Fibroblast of mammary gland (primary cell): ENCODE data around the gene DTNA.

Source experiments
- DNase-seq: peaks from one replicate; pipeline ENCODE4 v3.0.0-alpha.2; 2010; ENCODE audit warnings: low read depth
- H3K4me3 ChIP-seq: 2 replicates; pipeline ENCODE4 v1.5.1; 2011; ENCODE audit warnings: low read depth, mild to moderate bottlenecking, low read length, moderate library complexity; ENCODE audit not compliant: control insufficient read depth
- CTCF ChIP-seq: conservative IDR thresholded peaks from 2 replicates; pipeline ENCODE4 v1.5.1; 2011; ENCODE audit warnings: low read depth, low read length, inconsistent platforms; ENCODE audit not compliant: control insufficient read depth, insufficient read depth

Gene DTNA

DNA sequence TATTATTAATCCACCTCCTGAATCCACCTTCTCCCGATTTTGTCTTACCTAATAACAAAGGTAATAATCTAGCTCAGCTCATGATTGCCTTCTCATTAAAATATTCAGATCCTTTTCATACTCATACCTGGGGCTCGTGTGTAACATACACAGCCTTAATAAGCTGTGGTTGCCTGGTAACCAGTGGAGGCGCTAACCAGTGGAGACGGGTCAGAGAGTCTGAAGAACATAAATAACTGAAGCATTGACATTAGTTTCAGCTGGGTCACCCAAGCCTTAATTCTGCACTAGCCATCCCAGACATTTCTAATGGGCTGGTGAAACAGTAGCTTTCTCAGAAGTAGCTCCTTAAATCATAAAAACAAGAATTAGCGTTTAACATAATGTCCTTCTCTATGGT lies 14.8 kb upstream of the DTNA start:
- no peak overlapping the region for H3K4me3 ChIP-seq
- no peak for TF ChIP-seq CTCF
- DNase-seq, result no peak

GRCh38 chr18:34696671-34697070 lies 13.4 kb upstream of the DTNA start:
- no peak for DNase-seq
- no peak for TF ChIP-seq CTCF
- no peak overlapping the region for H3K4me3 ChIP-seq

DNA sequence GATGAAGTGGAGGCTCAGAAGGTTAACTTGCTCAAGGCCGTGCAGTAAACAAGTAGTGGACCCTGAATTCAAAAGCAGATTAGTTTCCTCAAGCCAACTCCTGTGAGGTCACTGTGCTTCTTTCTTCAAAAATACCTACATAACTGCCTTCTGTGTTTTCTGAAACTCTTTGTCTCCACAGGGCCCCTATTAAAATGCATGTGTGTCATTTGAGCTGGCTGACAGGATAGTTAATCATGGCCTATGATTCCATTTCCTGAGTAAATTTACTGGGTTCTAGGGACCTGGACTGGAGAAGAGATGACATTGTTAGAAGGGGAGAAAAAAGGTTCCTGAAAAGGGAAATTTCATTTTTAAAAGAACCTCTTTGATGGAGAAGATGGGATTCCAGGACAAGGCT lies 12.9 kb upstream of the DTNA start:
- TF ChIP-seq CTCF, result no peak
- no peak for DNase-seq
- H3K4me3 ChIP-seq, result no peak overlapping the region

DNA sequence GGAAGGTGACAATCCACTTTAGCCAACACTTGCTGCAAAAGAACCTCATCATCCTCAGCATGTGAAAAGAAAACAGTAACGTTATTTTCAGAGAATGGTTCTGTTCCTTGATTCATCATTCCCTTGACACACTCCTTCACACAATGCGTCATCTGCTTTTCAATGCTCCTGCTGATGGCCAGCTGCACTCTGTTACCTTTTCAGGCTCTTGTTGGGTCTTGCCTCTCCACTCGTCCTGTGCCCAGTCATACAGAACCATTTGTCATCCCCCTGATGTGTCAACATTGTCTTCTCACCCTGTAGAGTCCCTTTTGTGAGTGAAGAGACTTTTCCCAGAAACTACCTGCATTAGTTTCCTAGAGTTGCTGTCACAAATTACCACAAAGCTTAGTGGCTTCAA lies 12.2 kb upstream of the DTNA start:
- no peak for DNase-seq
- no peak for TF ChIP-seq CTCF
- no peak overlapping the region for H3K4me3 ChIP-seq

DNA sequence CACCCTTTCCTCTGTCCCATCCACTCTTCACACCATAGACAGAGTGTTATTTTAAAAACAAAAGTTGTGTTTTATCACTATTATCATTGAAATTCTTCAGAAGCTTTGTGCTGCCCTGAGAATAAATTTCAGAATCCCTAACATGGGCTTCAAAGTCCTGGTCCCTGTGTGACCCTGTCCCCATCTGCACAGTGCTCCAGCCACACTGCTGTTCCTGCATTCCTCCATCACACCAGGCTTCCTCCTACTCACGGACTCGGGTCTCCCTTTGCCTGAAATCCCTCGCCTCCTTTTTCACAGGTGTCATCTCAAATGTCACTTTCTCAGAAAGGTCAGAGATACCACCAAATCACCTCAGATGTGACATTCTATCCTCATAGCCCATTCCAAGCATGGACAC lies 8.2 kb upstream of the DTNA start:
- TF ChIP-seq CTCF, result no peak

GRCh38 chr18:34702814-34703213 lies 7.3 kb upstream of the DTNA start:
- TF ChIP-seq CTCF, result no peak
- H3K4me3 ChIP-seq, result no peak overlapping the region

More for the DNA sequence above, 8.2 kb upstream of the DTNA start:
- no peak for DNase-seq
- H3K4me3 ChIP-seq, result no peak overlapping the region

DNA sequence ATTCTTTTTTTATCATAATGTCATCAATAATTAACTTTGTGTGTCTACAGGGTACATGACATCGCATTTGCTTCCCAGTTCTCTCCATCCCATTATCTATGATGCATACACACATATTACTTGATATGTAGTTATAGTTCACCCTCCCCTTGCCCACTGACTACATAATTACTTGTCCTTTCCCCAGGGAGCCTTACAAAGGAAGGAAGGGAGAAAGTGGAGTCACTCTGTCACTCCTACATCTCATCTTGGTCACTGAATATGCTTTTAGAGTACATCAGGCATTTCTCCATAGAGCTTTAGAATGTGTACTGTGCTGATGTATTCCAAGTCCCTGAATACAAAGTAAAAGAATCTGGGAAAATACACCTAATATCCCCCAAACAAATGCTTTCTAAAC lies 6.0 kb upstream of the DTNA start:
- TF ChIP-seq CTCF, result no peak
- DNase-seq, result no peak
- no peak overlapping the region for H3K4me3 ChIP-seq

More at GRCh38 chr18:34702814-34703213, 7.3 kb upstream of the DTNA start:
- DNase-seq, result no peak
